ENCODE data around the gene NF2.

The NF2 gene

DNA sequence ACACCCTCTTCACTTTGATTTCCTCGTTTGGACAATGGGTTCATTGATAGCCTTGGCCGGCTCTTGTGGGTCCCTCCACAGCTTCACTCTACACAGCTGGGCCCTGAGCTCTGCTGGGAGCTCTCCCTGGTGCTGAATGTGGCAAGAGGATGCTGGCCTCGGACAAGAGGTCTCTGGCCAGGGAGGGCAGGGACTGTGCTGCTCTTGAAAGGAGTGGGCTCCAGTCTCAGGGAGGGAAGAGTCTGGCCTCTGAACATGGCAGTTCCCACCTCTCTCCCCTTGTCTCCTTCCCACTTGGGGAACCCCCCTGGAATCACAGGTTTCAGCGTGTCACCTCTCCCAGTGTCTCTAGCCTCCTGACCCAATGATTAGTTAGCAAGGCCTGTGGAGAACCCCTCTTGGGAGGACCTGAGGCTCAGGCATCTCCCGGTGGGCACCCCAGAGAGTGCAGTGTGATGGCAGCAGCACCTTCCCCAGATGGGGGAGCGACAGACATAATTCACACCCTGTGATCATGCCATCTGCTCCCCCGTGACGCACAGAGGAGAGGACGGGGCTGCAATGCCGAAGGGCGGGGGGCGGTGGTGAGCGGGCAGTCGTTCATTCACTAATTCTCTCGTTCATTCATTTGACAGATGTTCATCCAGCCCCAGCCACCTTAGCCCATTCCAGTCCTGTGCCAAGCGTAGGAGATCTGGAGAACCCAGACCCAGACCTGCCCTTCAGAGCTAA, 113.5 kb downstream of the NF2 start:
- CTCF ChIA-PET: interaction anchor here (0.7 to 1.8 kb wide), 3 partner anchors 14 to 284 kb away, joined by 5 to 7 read pairs (median 6); no protein-coding TSS in a partner anchor
- DNase-seq (ENCODE audit: extremely low spot score): peak; percentile 67
- POLR2A ChIA-PET: no interaction called here
- TF ChIP-seq BHLHE40 (IDR thresholded peaks at IDR 0.05; ENCODE audit: borderline replicate concordance) (no peak), ELF4 (IDR thresholded peaks at IDR 0.05) (no peak), SP1 (IDR thresholded peaks at IDR 0.05) (no peak), TARDBP (IDR thresholded peaks at IDR 0.05) (no peak), CTBP1 (IDR thresholded peaks at IDR 0.05; ENCODE audit: borderline replicate concordance) (no peak), FOXM1 (IDR thresholded peaks at IDR 0.05; ENCODE audit: borderline replicate concordance) (no peak), FOXK2 (IDR thresholded peaks at IDR 0.05) (no peak), HDGF (IDR thresholded peaks at IDR 0.05; ENCODE audit: borderline replicate concordance) (no peak), L3MBTL2 (conservative IDR thresholded peaks at IDR 0.05) (no peak), NFRKB (IDR thresholded peaks at IDR 0.05) (no peak), SUZ12 (IDR thresholded peaks at IDR 0.05) (no peak), FOXA1 (IDR thresholded peaks at IDR 0.05) (no peak), ARNT (IDR thresholded peaks at IDR 0.05) (no peak), LEF1 (IDR thresholded peaks at IDR 0.05; ENCODE audit: borderline replicate concordance) (no peak), PKNOX1 (IDR thresholded peaks at IDR 0.05) (no peak), ZNF384 (IDR thresholded peaks at IDR 0.05) (no peak)

GRCh38 chr22:29717789-29718188, 114.4 kb downstream of the NF2 start:
- ChIA-PET CTCF (interaction anchor here (0.7 to 1.8 kb wide), 4 partner anchors 15 to 284 kb away, joined by 4 to 7 read pairs (median 6); no protein-coding TSS in a partner anchor), POLR2A (no interaction called here)
- no peak for DNase-seq (ENCODE audit: extremely low spot score)
- TF ChIP-seq L3MBTL2 (conservative IDR thresholded peaks at IDR 0.05) (no peak), CTBP1 (IDR thresholded peaks at IDR 0.05; ENCODE audit: borderline replicate concordance) (no peak), BHLHE40 (IDR thresholded peaks at IDR 0.05; ENCODE audit: borderline replicate concordance) (no peak), ELF4 (IDR thresholded peaks at IDR 0.05) (no peak), FOXK2 (IDR thresholded peaks at IDR 0.05) (no peak), ARNT (IDR thresholded peaks at IDR 0.05) (no peak), HDGF (IDR thresholded peaks at IDR 0.05; ENCODE audit: borderline replicate concordance) (no peak), FOXM1 (IDR thresholded peaks at IDR 0.05; ENCODE audit: borderline replicate concordance) (no peak), PKNOX1 (IDR thresholded peaks at IDR 0.05) (no peak)

DNA sequence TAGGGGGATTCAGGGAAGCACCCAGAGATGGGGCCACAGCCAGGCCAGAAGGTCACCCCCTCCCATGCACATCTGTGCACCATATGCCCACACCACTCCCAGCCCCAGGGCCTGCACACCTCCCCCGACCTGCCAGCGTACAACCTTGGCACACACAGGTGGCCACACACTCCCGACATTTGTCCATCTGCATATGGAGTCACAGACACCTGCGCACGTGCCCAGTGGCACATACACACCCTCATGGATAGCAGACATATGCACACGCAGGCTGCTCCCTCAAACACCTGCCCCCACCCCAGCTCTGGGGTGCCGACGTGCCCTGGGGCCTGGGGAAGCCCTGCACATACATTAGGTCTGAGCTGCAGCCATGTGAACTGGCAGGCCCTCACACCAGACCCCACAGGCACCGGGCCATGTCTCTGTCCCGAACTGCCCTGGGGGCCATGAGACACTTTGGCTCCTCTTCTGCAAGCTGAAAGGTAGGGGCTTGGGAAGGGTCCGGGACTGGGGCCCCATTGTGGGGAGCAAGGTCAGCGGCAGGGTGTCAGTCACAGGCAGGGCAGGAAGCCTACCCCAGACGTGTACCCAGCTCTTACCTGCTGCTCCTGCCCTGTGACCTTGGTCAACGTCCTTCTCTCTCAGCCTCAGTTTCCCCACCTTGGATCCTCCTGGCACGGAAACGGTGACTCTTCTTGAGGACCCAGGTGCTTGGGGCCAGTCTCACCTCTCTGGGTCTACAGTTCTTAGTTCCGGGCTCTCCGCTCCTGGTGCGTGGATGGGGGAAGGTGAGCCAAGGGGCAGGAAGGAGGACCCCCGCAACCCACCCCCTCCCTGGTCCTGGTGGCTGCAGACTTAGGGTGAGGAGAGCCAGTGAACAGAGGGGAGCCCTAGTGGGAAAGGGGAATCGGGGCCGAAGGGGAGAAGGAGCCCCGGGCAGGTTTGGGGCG, 115.8 kb downstream of the NF2 start:
- DNase-seq (ENCODE audit: extremely low spot score): no peak
- TF ChIP-seq PKNOX1 (IDR thresholded peaks at IDR 0.05) (no peak), ARNT (IDR thresholded peaks at IDR 0.05) (no peak), HDGF (IDR thresholded peaks at IDR 0.05; ENCODE audit: borderline replicate concordance) (no peak), ELF4 (IDR thresholded peaks at IDR 0.05) (no peak), BHLHE40 (IDR thresholded peaks at IDR 0.05; ENCODE audit: borderline replicate concordance) (no peak), SP1 (IDR thresholded peaks at IDR 0.05) (no peak), CTBP1 (IDR thresholded peaks at IDR 0.05; ENCODE audit: borderline replicate concordance) (no peak), LEF1 (IDR thresholded peaks at IDR 0.05; ENCODE audit: borderline replicate concordance) (no peak), FOXK2 (IDR thresholded peaks at IDR 0.05) (no peak), FOXA1 (IDR thresholded peaks at IDR 0.05) (no peak), FOXM1 (IDR thresholded peaks at IDR 0.05; ENCODE audit: borderline replicate concordance) (no peak), ZNF384 (IDR thresholded peaks at IDR 0.05) (no peak), NFRKB (IDR thresholded peaks at IDR 0.05) (no peak), SUZ12 (IDR thresholded peaks at IDR 0.05) (no peak), TARDBP (IDR thresholded peaks at IDR 0.05) (no peak)
- ChIA-PET CTCF (interaction anchor here (0.9 to 1.8 kb wide), 2 partner anchors 29 to 83 kb away, joined by 3 to 7 read pairs; no protein-coding TSS in a partner anchor), POLR2A (no interaction called here)

GRCh38 chr22:29719899-29720645, 116.6 kb downstream of the NF2 start, which contains the start of gene CABP7:
CABP7 (plus strand) TSS chr22:29720003; CDS start chr22:29720425, 422 bp downstream.
- ChIA-PET POLR2A (no interaction called here), CTCF (no interaction called here)
- TF ChIP-seq SP1 (IDR thresholded peaks at IDR 0.05) (no peak), FOXK2 (IDR thresholded peaks at IDR 0.05) (no peak), HDGF (IDR thresholded peaks at IDR 0.05; ENCODE audit: borderline replicate concordance) (no peak), ARNT (IDR thresholded peaks at IDR 0.05) (no peak), FOXA1 (IDR thresholded peaks at IDR 0.05) (no peak), L3MBTL2 (conservative IDR thresholded peaks at IDR 0.05) (no peak), ELF4 (IDR thresholded peaks at IDR 0.05) (no peak), NFRKB (IDR thresholded peaks at IDR 0.05) (no peak), ZNF384 (IDR thresholded peaks at IDR 0.05) (no peak)
- peak; percentile 57 for DNase-seq (ENCODE audit: extremely low spot score)

- TF ChIP-seq HDGF (IDR thresholded peaks at IDR 0.05; ENCODE audit: borderline replicate concordance) (no peak), ELF4 (IDR thresholded peaks at IDR 0.05) (no peak), FOXA1 (IDR thresholded peaks at IDR 0.05) (no peak), NFRKB (IDR thresholded peaks at IDR 0.05) (no peak)
- POLR2A ChIA-PET: no interaction called here
- CTCF ChIA-PET: no interaction called here
- DNase-seq (ENCODE audit: extremely low spot score): no peak
Measured at GRCh38 chr22:29720811-29721323, 117.4 kb downstream of the NF2 start.

All from HEK293T (cell line).